Gastroesophageal sphincter (tissue), 3 donors: Measurements from ENCODE around the gene LIN7C.

ENCODE experiments used
- POLR2A ChIP-seq, 2 donors: fragments of 450-650 bp; IDR thresholded peaks; one replicate each; pipeline ENCODE4 v1.6.1; 2017; ENCODE audit warnings: antibody characterized with exemption in 2 of 2, mild to moderate bottlenecking in 2 of 2, moderate library complexity in 1 of 2
- POLR2AphosphoS5 ChIP-seq: sonication (generic); formaldehyde crosslinking; IDR thresholded peaks from one replicate; pipeline ENCODE4 v1.6.1; 2017; ENCODE audit warnings: antibody characterized with exemption
- TF ChIP-seq, protein P1 (sequence below), 4 experiments: fragments of 200-600 bp in 2 of 4; fragments of 450-650 bp in 2 of 4; sonication (generic) in 1 of 4; IDR thresholded peaks; one replicate each; pipeline ENCODE4 v1.5.1; 2017 to 2019; ENCODE audit warnings: antibody characterized with exemption in 4 of 4, mild to moderate bottlenecking in 2 of 4, moderate library complexity in 2 of 4

DNA sequence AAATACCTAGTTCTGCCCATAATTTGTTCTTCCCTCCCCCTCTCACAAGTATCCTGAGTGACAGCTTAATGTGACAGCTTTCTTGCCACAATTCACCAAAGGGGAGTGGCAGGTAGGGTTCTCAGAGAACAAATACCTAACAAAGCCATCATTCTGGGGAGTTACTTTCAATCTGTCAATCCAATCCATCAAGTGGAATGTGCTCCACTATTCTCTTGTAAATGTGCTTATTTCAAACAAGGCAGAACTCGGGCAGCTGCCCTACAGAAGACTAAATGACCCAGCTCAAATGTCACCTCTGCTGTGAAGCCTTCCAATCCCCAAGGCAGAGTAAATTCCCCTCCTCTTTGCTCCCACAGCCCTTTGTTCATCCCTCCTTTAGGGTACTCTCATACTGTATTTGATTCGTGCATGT, 61.8 kb downstream of the LIN7C start:
- TF ChIP-seq, protein P1, sequence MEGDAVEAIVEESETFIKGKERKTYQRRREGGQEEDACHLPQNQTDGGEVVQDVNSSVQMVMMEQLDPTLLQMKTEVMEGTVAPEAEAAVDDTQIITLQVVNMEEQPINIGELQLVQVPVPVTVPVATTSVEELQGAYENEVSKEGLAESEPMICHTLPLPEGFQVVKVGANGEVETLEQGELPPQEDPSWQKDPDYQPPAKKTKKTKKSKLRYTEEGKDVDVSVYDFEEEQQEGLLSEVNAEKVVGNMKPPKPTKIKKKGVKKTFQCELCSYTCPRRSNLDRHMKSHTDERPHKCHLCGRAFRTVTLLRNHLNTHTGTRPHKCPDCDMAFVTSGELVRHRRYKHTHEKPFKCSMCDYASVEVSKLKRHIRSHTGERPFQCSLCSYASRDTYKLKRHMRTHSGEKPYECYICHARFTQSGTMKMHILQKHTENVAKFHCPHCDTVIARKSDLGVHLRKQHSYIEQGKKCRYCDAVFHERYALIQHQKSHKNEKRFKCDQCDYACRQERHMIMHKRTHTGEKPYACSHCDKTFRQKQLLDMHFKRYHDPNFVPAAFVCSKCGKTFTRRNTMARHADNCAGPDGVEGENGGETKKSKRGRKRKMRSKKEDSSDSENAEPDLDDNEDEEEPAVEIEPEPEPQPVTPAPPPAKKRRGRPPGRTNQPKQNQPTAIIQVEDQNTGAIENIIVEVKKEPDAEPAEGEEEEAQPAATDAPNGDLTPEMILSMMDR (IDR thresholded peaks at IDR 0.05): no peak
- no peak for TF ChIP-seq POLR2A (IDR thresholded peaks at IDR 0.05)
- TF ChIP-seq POLR2AphosphoS5: no peak
